Measurements from ENCODE around the gene CALCOCO2.

CALCOCO2 gene

GRCh38 chr17:48892940-48893645 lies 62.3 kb downstream of the CALCOCO2 start:
- peak overlapping the region; percentile 96 for H3K4me3 ChIP-seq (ENCODE audit: low read depth, low read length)
- DNase-seq (ENCODE audit: low read depth), result no peak
- in situ Hi-C loops (cut with HindIII; ENCODE audit: low sequenced_read_pairs), result no loop called here
- no peak for TF ChIP-seq CTCF (IDR thresholded peaks at IDR 0.05; ENCODE audit: low read depth, low read length, missing control alignments)

GRCh38 chr17:48893646-48894508 lies 63.0 kb downstream of the CALCOCO2 start:
- no peak for TF ChIP-seq CTCF (IDR thresholded peaks at IDR 0.05; ENCODE audit: low read depth, low read length, missing control alignments)
- in situ Hi-C loops (cut with HindIII; ENCODE audit: low sequenced_read_pairs), result no loop called here
- H3K4me3 ChIP-seq (ENCODE audit: low read depth, low read length), result peak overlapping the region; percentile 96
- DNase-seq (ENCODE audit: low read depth), result no peak

GRCh38 chr17:48894886-48895285 lies 64.1 kb downstream of the CALCOCO2 start:
- TF ChIP-seq CTCF (IDR thresholded peaks at IDR 0.05; ENCODE audit: low read depth, low read length, missing control alignments), result no peak
- DNase-seq (ENCODE audit: low read depth), result no peak
- H3K4me3 ChIP-seq (ENCODE audit: low read depth, low read length), result no peak overlapping the region
- in situ Hi-C loops (cut with HindIII; ENCODE audit: low sequenced_read_pairs), result no loop called here

- in situ Hi-C loops (cut with HindIII; ENCODE audit: low sequenced_read_pairs), result no loop called here
Observed at GRCh38 chr17:48901241-48901640, 70.4 kb downstream of the CALCOCO2 start.

GRCh38 chr17:48903401-48903800 lies 72.6 kb downstream of the CALCOCO2 start:
- no peak overlapping the region for H3K4me3 ChIP-seq (ENCODE audit: low read depth, low read length)
- DNase-seq (ENCODE audit: low read depth), result no peak
- TF ChIP-seq CTCF (IDR thresholded peaks at IDR 0.05; ENCODE audit: low read depth, low read length, missing control alignments), result no peak
- in situ Hi-C loops (cut with HindIII; ENCODE audit: low sequenced_read_pairs), result no loop called here

More at GRCh38 chr17:48901241-48901640, 70.4 kb downstream of the CALCOCO2 start:
- DNase-seq (ENCODE audit: low read depth), result no peak
- TF ChIP-seq CTCF (IDR thresholded peaks at IDR 0.05; ENCODE audit: low read depth, low read length, missing control alignments), result no peak
- H3K4me3 ChIP-seq (ENCODE audit: low read depth, low read length), result no peak overlapping the region

- TF ChIP-seq CTCF (IDR thresholded peaks at IDR 0.05; ENCODE audit: low read depth, low read length, missing control alignments), result no peak
- in situ Hi-C loops (cut with HindIII; ENCODE audit: low sequenced_read_pairs), result no loop called here
- no peak for DNase-seq (ENCODE audit: low read depth)
- H3K4me3 ChIP-seq (ENCODE audit: low read depth, low read length), result no peak overlapping the region
Observed at GRCh38 chr17:48904428-48904827, 73.6 kb downstream of the CALCOCO2 start.

Data from astrocyte of the cerebellum (primary cell).